Measurements from ENCODE around the gene TPRA1.
A peak's percentile ranks its signal among the peaks of the same experiment; 100 is the strongest.

TPRA1 gene

GRCh38 chr3:127524296-127524896, 66.1 kb downstream of the TPRA1 start:
- peak in 3 of 10 donors; percentile 73 to 86 (median 85) for DNase-seq
- intact Hi-C loops (cut with DNase I), result no loop called here
